GM12873 (cell line): ENCODE measurements around the gene SMIM32.

ENCODE experiments used
- CTCF ChIP-seq: IDR thresholded peaks from 2 replicates; pipeline ENCODE4 v1.5.1; 2012; ENCODE audit warnings: low read depth, mild to moderate bottlenecking, moderate library complexity, low read length, control low read depth; ENCODE audit not compliant: insufficient read depth; ENCODE audit errors: missing control alignments

The SMIM32 gene

GRCh38 chr5:136230176-136230575 is 37.2 kb upstream of the SMIM32 start:
- no peak for TF ChIP-seq CTCF

DNA sequence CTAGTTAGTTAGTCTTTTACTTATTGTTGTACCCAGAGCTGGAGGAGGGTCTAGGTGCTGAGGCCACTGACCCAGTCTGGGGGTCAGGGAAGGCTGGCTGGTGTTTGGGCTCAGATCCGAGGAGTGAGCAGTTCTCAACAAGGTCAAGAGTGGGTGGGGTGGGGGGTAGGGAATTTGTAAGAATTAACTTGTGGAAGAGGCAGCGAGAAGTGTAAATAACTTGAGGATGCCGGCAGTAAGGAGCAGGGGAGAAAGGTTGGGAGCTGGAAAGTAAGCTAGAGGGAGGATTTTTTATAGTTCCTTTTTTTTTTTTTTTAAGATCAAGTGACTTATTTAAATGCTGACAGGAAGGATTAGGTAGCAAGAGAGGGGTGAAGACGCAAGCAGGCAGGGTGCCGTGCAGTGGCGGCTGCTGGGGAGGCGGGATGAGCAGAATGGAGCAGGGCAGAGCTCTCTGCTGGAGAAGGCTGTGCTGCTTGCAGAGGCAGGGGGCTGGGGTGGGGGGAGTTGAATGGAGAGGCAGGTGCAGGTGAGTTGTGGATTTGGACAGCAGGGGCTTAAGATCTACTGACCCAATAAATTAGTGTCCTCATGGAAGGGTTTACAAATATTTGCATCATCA is 35.3 kb upstream of the SMIM32 start:
- TF ChIP-seq CTCF: no peak

GRCh38 chr5:136226401-136226800 is 33.4 kb upstream of the SMIM32 start:
- TF ChIP-seq CTCF: no peak

- TF ChIP-seq CTCF: no peak
Measured at GRCh38 chr5:136225796-136226195, 32.8 kb upstream of the SMIM32 start.

DNA sequence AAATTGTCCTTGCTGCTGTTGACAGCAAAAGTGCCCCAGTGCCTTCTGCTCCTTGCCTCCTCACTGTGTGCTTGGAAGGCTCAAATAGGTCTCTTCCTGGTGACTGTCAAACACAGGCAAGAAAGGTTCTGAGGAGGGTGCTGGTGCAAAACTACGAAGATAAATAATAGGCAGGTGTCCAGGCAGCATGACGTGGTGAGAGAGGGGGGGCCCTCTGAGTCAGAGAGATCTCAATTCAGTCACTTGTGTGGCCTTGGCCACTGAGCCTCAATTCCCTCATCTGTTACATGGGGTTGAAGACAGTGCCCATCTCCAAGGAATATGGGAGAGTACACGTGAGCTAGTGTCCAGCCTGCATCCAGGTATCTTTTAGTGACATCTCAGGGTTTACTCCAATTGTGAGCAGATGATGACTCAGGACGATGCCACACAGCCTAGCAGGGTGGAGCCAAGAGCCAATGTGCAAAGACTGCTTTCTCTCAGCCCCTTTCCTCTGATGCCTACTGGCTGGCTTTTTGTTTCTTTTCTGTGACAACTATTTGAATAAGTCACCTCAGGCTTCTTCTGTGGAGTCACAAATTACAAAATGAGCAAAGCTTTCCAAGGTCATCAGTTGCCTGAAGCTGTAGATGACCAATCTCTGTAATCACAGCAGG is 29.7 kb upstream of the SMIM32 start:
- no peak for TF ChIP-seq CTCF

- no peak for TF ChIP-seq CTCF
Measured at GRCh38 chr5:136221340-136221739, 28.4 kb upstream of the SMIM32 start.

GRCh38 chr5:136216230-136216629 is 23.3 kb upstream of the SMIM32 start:
- TF ChIP-seq CTCF: no peak
